Cardiac septum (tissue), 1 donor: ENCODE data around the gene SND1. TPM values are rescaled to one million over a fixed set of nuclear protein-coding genes. Genes with fewer than 3 reads are reported as not detected.

Experiments
- DNase-seq: peaks from one replicate; pipeline ENCODE4 v3.0.0-alpha.2; 2020; ENCODE audit warnings: low spot score
- intact Hi-C: fragments of 100-400 bp; cut with DNase I; formaldehyde crosslinking; loops from one replicate; pipeline ENCODE4 v1.14.0; 2022
- total RNA-seq: library from RNA; stranded (reverse); fragmentation: NEBNext Ultra II Directional; extraction: Animal tissue kit (Norgen Biotek cat#: 25700); gene quantifications from one replicate; pipeline ENCODE4 v1.2.1, GENCODE V29; 2021
- donor health status: DM: no; HTN: no; CAD: no.

The SND1 gene
- total RNA-seq, 1 donor from 2014 or later = 66.7 TPM

- no peak for DNase-seq
- intact Hi-C loops = no loop called here
Measured at GRCh38 chr7:127755521-127755920, 103.5 kb downstream of the SND1 start.

- intact Hi-C loops = no loop called here
- no peak for DNase-seq
Measured at GRCh38 chr7:127755965-127756364, 104.0 kb downstream of the SND1 start.

DNA sequence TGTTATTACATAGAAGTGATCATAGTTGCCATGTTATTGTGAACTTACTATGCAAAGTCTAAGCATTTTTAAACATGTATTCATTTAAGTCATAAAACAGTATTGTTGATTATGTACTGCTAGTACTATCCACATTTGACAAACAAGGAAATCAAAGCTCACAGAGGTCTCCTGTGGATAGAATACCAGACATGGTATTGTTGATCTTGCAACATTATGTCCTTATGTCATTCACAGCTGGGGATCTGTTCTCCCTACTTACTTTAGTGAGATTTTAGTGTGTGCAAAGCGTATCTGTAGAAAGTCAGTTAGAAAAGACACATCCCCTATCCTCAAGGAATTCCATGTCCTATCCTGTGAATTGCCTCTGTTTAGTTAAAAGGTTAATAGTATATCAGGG lies 106.1 kb downstream of the SND1 start:
- intact Hi-C loops = no loop called here
- no peak for DNase-seq

GRCh38 chr7:127758845-127759244 lies 106.9 kb downstream of the SND1 start:
- intact Hi-C loops = no loop called here
- no peak for DNase-seq

DNA sequence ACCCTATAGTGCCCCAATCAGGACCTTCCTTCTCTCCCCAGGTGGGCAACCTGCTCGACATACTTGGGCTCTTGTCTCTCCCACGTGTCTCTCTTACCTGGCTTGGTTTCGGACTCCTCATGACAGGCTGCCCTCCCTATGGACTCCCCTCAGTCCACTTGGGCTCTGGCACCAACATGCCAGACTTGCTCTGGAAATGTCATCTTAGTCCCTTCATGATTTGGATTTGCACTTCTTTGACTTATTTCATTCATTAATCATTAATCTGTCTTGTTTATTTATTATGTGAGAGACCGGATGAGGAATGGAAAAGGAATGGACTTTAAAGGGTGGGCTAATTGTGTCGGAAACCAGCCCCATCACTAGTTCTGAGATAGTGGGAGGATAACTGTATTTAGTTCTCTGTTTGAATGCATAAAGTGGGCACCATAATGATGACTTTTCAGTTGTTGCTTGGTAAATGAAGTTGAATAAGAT lies 108.0 kb downstream of the SND1 start:
- intact Hi-C loops = no loop called here
- DNase-seq = no peak

DNA sequence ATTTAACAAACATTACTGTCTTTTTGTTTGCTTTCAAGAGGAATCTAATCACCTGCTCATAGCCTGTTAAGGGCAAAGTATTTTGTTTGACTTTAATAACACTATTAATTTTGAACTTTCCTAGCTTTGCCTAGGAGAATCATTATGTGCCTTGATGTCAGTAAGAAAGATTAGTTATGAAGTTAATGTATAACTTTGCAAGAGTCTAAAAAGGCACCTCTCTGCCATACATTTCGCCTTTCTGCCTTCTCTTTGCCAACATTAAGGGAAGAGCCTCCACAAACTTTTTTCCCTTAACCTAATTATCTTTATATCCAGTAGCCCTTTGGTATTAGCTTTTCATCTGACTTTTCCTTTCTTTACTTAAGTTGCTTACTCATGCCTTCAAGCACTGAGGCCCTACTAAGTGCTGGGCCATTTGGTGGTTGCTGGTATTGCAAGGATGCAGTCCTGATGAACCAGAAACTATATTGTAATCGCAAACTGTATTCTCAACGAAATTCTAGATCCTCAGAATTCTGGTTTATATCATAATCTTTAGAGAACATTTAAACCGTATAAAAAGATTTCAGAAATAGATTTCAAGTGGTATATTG lies 108.5 kb downstream of the SND1 start:
- intact Hi-C loops = no loop called here

DNA sequence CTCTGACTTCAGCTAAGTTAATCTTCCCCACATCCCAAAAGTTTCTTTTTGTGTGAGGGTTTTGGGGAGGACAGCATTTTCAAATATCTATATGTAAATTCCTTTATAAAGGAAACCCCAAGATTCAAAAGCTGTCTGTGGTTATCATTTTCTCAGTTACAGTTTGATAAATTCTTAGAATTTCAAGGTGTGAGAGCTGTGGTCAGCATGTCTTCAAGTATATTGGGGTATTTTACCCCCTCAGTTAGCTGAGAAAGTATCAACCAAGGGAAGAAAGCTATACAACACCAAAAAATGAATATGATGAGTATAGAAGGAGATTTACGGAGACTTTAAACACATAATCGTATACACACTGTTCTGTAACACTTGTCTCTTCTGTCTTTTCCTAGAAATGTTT lies 109.2 kb downstream of the SND1 start:
- intact Hi-C loops = no loop called here

More for the DNA sequence above, 108.5 kb downstream of the SND1 start:
- DNase-seq = no peak

DNA sequence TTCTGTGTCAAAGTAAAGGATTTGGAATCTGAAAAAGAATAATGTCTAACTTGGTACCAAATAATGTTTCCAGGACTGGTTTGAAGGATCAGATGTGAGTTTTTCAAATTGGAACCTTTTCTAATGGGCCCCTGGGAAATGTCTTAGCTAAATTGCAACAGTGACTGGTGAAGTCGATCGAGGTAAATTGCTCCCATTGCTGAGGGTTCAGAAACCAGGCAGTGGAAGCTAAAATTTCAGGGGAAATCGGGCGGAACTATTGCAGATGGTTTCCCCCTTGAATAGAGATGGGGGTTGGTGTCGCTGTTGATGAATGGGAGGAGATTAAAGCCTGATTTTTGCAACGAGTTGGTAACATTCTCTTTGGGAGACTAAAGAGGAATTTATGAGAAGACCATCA lies 112.7 kb downstream of the SND1 start:
- no peak for DNase-seq
- intact Hi-C loops = no loop called here

More for the DNA sequence above, 109.2 kb downstream of the SND1 start:
- no peak for DNase-seq

DNA sequence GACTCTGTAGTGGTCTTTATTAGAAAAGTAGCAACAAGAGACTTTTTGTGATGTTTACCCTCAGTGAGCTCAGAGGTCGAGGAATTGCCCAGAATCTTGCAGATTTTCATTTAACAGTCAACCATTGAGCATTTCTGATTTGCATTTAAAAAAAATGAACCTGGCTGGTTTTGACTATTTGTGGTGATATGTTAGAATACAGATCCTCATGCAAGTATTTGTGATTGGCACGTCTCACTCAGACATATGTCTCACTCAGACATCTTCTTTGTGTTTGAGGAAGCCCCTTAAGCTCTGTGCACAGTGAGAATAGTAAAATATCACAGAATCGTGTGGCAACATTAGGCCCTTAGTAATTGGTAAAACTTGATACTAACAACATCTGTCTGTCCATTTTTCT lies 113.2 kb downstream of the SND1 start:
- no peak for DNase-seq
- intact Hi-C loops = no loop called here

- DNase-seq = no peak
- intact Hi-C loops = no loop called here
Measured at GRCh38 chr7:127766831-127767459, 115.0 kb downstream of the SND1 start.

DNA sequence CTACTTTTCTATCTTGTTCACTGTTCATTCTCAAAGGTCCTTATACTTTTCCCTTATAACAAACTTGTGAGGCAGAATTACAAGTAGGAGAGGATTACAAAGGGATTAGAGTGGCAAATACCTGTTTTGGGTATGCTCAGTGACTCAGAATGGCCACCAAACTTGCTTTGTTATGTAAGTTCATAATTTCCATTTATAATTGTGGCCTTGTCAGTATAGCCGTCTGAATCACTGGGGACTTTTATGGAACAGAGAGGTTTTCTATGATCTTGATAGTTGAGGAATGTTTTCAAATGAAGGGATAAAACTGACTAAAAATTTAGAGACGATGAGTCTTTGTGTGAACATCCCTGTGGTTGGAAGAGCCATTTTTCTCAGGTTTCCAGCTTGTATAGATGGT lies 116.2 kb downstream of the SND1 start:
- intact Hi-C loops = no loop called here
- DNase-seq = no peak

- intact Hi-C loops = no loop called here
- no peak for DNase-seq
Measured at GRCh38 chr7:127769137-127769536, 117.1 kb downstream of the SND1 start.

DNA sequence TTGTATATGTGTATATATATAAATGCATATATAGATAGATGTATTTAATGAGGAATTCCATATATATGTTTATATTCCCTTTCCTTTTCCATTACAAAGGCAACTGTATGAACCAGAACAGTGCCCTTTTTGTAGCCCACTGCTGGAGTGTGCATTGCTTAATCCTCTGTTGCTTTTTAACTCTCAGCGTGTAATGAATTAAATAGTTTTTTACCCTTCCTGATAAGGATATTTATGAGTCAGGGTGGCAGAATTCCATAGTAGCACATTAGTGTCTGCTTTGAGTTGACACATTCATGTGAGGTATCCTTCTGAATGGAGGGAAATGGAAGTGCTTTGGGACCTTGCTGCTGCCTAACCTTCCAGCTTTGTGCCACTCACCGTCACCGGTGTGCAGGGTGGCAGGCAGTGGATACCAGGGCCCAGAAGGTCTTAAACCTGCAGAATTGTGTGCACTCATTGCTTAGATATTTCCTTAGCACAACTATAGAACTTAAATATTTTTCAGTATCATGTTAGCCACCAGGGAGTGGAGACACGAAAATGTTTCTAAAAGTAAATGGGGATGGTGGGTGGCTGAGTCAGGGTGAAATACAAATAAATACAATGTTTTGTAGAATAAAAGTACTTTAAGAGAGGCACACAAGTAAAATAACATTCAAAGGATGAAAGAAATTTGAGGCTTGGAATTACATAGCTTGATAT lies 117.9 kb downstream of the SND1 start:
- intact Hi-C loops = no loop called here
- DNase-seq = no peak

DNA sequence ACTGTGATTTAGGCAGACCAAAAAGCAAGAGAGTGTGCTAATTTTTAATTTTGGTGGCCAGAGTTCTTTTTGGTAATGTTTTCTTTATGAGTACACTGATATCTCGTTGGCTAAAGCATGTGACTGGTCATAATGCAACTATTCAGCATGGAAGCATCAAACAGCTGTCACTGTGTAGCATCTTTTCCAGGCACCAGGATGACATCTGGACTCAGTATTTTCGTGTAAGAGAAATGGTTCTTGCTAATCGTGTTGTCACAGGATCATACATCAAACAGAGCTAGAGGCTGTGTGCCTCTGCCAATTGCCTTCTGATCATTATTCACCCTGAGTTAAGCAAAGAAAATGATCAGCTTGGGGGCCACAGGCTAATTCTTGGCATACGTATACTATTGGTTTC lies 118.9 kb downstream of the SND1 start:
- DNase-seq = no peak
- intact Hi-C loops = no loop called here

DNA sequence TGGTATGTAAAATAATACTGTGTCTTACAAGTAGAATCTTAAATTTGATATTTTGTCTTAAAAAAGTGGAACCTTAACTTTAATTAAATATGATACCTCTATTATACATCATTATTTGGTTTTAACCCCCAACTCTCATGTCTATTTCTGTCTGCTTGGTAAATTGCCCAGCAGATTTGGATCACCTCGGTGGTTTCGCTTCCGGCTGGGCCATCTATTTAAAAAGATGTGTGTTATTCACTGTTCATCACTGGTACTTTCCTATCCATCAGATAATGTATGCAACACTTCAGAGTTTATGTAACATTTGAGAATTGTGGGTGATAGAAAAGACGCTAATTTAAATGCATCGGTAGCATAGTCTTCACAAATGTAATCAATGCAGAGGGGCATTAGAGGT lies 119.7 kb downstream of the SND1 start:
- no peak for DNase-seq
- intact Hi-C loops = no loop called here

- intact Hi-C loops = no loop called here
Measured at GRCh38 chr7:127776776-127777386, 124.9 kb downstream of the SND1 start.

GRCh38 chr7:127780489-127780888 lies 128.5 kb downstream of the SND1 start:
- no peak for DNase-seq

More at GRCh38 chr7:127776776-127777386, 124.9 kb downstream of the SND1 start:
- no peak for DNase-seq

GRCh38 chr7:127781081-127781480 lies 129.1 kb downstream of the SND1 start:
- intact Hi-C loops = no loop called here
- no peak for DNase-seq

More at GRCh38 chr7:127780489-127780888, 128.5 kb downstream of the SND1 start:
- intact Hi-C loops = no loop called here

- intact Hi-C loops = no loop called here
- DNase-seq = no peak
Measured at GRCh38 chr7:127782075-127782474, 130.1 kb downstream of the SND1 start.
